ENCODE data around the gene LRRC4B.
"Not testable (repeated sequence)": the region's sequence is repeated elsewhere in the genome, so short reads cannot be mapped to it uniquely, and the experiment has no call there.

The LRRC4B gene

GRCh38 chr19:50482271-50482855, 85.9 kb downstream of the LRRC4B start:
- no peak for DNase-seq

DNA sequence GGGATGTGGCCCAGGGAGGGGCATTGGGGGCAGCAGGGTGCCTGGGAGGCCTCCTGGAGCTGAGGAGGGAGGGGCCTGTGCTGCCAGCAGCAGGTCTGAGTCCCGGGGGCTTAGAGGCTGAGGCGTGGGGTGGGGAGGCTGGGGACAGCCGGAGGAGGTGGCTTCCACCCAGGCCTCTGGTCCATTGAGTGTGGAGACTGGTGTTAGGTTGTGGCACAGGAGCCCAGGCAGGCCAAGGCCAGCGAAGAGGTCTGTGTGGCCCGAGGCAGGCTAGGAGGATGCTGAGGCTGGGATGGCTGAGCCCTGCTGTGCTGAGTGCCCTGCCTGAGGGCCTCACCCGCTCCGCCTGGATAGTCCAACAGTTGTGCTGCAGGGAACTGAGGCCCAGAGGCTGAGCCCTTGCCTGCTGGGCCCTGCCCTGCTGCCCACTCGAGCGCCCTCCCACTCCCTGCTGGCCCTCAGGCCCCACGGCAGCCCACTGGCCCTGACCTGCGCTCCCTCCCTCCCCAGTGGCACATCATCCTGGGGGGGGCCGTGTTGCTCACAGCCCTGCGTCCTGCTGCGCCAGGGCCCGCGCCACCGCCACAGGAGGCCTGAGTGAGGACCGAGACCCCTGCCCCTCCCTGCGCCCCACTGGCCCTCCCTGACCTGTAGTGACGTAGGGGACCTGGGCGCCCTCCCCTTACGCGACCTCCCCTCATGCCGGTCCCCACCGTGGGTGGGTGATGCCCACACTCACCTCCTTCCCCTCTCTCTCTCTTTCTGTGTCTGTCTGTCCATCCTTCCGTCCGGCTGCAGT, 86.7 kb downstream of the LRRC4B start:
- no peak for DNase-seq

DNA sequence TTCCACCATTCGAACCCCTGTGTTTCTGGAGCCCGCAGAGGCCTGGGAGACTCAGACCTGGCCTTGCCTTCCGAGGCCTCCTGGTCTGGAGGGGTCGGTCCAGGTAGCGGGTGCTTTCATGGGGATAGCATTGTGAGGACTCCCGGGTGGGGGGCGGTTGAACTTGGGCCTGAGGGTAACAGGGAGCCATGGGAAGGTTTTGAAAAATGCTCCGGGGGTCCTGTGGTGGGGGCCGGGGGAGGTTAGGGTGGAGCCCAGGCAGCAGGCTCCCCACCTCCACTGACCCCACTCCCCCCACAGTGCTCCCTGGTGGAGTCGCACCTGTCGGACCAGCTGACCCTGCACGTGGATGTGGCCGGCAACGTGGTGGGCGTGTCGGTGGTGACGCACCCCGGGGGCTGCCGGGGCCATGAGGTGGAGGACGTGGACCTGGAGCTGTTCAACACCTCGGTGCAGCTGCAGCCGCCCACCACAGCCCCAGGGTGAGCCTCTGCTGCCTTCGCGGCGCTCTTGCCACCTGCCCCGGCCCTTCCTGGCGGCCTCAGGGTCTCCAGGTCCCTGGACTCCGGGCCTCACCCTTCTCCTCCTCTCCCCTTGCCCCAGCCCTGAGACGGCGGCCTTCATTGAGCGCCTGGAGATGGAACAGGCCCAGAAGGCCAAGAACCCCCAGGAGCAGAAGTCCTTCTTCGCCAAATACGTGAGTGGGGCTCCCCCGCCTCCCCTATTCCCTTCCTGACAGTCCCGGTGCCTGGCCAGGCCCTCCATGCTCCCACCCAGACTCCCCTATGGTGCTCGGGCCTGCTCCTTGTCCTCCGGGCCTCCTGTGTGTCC, 87.7 kb downstream of the LRRC4B start:
- no peak for DNase-seq

- DNase-seq = no peak
Measured at GRCh38 chr19:50479761-50480251, 88.4 kb downstream of the LRRC4B start.

GRCh38 chr19:50478901-50479715, 89.1 kb downstream of the LRRC4B start:
- peak; percentile 37 for DNase-seq

GRCh38 chr19:50477751-50478515, 90.3 kb downstream of the LRRC4B start:
- no peak for DNase-seq

- no peak for DNase-seq
Measured at GRCh38 chr19:50476907-50477238, 91.4 kb downstream of the LRRC4B start.

DNA sequence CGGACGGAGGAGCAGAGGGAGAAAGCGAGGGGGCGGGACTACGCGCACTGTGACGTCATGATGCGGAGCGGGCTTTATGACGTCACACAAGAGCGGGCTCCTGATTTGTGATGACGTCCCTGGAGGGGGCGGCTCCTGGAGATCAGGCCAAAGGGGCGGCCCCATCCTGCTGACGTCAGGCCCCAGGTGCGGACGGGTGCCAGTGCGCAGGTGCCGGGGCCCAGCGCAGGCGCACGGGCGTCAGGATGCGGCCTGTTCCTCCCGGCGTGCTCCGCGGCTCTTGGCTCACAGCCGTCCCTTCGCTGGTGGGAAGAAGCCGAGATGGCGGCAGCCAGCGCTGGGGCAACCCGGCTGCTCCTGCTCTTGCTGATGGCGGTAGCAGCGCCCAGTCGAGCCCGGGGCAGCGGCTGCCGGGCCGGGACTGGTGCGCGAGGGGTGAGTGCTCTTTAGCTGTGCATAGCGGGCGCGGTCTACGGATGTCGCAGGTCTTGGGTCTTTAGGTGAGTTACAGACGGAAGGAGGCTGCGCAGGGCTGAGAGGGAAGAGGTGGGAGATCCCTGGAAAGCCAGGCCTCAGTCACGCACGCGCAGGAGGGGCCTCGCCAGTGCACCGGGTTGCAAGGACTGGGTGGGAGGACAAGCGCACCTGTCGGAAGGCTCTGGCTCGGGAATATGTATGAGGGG, 91.9 kb downstream of the LRRC4B start, which contains the start of the genes EMC10 and GARIN5A:
Gene EMC10, plus strand, starts transcription at position 284 of the 683 bp plus-strand sequence. Its CDS starts 38 bp downstream, at position 322.
Gene GARIN5A, minus strand, starts transcription at position 625 of the 683 bp plus-strand sequence. Its CDS starts 460 bp downstream, at position 165.
- peak; percentile 69 for DNase-seq

GRCh38 chr19:50475736-50476223, 92.5 kb downstream of the LRRC4B start:
- no peak for DNase-seq

DNA sequence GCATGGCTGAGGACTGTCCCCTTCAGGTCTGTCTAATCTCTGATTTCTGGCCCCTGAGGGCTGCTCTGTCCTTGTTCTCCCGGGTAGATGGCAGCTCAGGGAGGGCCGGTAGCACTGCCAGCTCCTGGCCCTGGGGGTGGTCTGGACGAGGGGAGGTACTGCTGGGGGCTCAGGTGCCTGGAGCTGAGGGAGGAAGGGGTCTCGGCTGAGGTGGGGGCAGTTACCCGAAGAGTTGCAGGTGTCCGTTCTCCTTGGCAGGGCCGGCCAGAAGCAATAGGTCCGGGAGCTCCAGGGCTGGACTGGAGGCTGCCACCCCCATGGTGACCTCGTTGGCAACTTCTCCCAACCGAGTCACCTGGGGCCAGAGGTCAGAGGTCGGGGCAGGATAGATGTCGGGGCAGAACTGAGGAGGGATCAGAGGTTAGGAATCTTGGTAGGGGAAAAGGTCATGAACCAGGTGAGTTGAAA, 93.1 kb downstream of the LRRC4B start:
- DNase-seq = no peak

GRCh38 chr19:50473336-50473735, 94.9 kb downstream of the LRRC4B start:
- DNase-seq = not testable (repeated sequence)

DNA sequence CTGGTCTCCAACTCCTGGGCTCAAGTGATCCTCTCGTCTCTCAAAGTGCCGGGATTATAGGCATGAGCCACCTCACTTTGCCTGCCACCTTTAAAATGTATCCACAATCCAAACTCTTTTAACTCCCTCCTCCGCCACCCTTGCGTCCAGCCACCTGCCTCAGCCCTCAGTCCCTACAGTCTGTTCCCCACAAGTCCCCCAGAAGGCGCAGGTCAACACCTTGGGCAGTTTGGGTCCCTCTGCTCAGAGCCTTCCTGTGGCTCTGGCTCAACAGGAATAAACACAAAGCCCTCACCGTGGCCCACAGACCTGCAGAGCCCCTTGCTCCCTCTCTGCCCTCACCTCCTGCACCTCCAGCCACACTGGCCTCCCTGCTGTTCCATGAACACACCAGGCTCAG, 99.4 kb downstream of the LRRC4B start:
- no peak for DNase-seq

GRCh38 chr19:50467566-50467965, 100.7 kb downstream of the LRRC4B start:
- no peak for DNase-seq
